ENCODE measurements around the gene FAIM2.

The FAIM2 gene

DNA sequence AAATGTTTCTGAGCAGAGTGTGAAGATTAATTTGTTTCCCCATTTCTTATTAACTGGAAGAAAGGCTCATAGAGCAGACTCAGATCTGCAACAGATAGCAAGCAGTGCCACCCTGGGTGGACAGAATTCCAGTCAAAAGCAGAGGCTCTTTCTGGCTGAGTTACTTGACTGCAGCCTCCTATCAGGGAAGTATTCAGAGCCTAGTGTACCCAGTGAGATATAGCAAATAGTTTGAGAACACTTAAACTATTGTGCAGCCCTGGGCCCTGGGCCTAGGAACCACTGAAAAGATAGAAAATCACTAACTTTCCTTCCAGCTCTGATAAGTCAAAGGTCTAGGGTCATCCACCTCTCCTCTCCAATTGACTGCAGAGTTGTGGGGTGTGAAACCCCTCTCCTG is 35.6 kb upstream of the FAIM2 start:
- DNase-seq = no peak

DNA sequence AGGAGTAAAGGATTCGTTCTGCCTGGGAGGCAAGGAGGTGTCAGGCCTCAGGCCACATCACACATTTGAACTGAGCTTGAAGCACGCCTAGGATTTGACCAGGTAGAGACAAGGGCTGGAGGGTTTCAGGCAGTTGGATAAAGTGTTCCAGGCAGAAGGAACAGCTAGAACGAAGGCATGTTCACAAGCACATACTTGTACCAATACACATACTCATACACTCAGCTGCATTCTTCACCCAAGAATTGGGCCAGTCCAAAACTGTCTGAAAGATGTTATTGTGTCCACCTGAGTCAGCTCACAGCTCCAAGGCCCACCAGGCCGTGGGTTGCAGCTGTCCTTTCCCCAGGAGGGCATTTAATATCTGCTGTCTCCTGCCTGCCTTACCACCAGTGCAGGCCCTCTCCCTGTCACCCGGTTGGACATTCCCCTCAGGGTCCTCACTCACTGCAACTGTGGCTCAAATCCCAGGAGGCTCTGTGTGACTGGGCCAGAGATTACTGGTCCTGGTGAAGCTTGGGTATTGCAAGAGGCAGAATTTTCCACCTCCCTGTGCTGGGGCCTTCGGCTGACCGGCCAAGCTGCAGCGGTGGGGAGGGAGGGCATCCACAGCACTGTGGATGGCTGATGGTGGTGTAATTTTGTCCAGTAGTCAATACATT is 34.1 kb upstream of the FAIM2 start:
- no peak for DNase-seq

DNA sequence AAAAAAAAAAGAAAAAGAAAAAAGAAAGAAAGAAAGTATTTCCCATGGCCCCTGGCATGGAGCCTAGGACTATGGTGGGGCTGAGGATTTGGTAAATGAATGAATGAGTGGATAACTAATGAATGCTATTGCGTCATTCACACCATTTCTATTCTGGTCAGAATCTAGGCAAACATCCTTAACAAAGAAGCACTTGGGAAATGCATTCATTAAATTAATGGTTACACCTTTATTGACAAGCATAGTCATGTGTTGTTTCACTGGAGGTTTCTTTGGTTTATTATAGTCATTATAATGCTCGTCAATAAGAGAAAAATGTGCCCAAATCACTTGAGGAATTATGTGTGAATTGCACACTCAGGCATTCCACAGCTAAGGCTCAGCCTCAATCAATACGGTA is 33.2 kb upstream of the FAIM2 start:
- DNase-seq = no peak

DNA sequence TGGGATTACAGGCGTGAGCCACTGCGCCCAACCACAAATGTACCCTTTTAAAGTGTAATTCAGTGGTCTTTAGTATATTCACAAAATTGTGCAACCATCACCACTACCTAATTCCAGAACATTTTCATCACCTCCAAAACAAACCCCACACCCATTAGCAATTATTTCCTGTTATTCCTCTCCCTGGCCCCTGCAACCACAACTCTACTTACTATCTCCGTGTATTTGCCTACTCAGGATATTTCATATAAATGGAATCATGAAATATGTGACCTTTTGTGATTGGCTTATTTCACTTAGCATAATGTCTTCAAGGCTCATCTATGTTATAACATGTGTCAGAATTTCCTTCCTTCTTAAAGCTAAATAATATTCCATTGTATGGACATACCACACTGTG is 30.8 kb upstream of the FAIM2 start:
- DNase-seq = no peak

DNA sequence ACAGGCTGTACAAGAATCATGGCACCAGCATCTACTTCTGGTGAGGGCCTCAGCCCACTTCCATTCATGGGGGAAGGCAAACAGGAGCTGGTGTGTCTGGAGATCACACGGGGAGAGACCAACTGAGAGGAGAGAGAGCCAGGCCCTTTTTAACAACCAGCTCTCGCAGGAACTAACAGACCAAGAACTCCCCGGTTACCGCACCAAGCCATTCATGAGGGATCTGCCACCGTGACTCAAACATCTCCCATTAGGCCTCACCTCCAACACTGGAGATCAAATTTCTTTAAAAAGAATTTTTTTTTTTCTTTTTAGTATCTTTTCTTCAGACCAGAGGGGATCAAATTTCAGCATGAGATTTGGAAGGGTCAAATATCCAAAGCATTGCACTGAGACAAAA is 30.1 kb upstream of the FAIM2 start:
- DNase-seq = no peak

DNA sequence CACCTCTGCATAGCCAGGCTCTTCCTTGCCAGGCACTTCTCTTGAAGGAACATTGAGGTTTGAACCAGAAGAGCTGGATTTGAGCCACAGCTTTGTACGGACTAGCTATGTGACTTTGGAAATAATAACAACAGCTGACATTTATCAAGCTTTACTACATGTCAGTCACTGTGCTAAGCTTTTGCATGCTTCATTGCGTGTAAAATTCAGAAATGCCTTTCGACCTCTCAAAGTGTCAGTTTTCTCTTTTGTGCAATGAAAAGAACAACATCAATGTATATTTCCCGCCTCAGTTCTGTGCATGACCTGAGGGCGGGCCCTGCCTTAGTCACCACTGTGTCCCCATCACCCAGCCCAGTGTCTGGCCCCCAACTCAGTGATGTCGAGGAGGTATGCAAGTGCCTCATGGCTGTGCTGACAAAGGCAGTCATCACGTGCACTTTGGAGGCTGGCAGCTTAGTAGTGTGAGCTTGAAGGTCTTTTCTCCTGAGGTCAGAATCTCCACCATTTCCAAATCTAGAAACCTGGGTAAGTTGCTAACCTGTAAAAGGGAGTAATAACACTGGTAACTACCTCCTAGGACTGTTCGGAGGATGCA is 28.9 kb upstream of the FAIM2 start:
- no peak for DNase-seq

DNA sequence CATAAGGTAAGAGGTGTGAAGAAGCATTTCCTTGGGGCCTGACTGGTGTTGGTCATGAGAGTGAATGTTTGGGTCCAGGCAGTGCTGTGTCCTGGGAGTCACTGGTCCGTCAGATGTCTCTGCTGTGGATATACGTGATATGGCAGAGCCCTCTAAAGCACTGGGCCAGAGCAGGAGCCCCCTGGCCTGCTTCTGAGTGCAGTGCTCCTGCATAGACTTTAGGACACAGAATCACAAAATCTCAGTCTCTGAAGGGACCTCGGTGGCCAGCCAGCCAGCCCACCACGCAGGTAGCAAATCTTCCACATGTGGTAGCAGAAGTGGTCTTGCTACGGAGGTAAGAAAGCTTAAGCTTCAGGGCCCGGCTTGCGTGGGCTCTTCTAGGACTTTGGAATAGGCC is 28.3 kb upstream of the FAIM2 start:
- DNase-seq = no peak

DNA sequence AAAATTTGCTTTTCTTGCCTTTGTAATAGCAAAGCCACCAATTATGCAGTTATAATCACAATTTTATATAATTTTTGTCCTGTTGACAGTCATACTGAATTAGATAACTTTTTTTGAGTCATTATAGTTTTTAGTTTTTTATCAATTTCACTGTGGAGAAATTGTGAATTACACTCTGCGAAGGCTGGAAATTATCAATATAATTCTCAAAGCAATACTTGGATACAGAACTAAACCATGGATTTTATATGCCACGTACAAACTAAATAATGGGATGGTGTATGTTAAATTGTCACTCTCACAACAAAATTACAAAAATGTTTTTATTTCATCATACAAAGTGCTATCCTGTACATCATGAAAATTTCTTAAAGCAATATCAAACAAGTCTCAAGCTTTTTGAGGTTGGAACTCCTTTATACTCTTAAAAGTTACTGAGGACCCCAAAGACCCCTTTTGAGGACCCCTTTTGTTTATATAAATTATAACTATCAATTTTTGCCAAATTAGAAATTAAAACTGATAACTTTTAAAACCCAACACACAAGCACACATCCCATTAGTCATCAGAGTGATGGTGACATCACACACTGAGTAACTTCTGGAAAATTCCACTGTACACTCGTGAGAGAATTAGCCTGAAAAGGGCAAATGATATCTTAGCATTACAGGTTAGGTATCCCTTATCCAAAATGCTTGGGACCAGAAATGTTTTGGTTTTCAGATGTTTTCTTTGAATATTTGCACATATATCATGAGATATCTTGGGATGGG is 27.0 kb upstream of the FAIM2 start:
- no peak for DNase-seq

DNA sequence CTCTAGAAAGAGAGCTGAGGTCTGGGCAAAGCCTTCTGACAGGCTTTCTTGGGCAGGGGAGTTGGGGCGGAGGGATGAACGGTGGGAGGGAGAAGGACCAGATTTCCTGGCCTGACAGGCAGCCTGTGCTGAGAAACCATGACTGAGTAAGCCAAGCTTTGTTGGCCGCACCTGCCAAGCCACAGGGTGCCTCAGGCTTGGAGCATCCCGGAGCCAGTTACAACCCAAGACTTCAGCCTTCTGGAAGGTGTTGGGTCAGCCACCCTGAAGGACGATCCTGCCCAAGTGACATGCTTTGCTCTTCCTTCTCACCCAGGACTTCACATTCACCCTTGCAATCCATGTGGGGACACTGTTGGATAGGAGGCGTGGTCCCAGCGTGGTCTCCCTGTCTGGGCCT is 25.9 kb upstream of the FAIM2 start:
- DNase-seq = no peak

DNA sequence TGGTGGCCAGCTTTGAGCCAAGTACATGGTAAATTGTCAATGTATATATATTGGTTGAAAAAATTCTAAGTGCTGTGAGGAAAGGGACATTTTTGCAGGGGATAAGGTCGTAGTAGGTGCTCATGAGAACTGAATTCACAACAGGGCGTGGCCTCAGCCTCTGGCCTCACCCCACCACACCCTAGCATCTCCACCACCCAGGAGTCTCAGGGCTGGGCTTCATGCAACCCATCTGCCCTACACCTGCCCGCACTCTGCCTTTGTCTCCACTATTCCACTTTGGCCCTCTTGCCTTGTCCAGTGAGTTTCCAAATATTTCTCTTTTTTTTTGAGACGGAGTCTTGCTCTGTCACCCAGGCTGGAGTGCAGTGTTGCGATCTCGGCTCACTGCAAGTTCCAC is 24.8 kb upstream of the FAIM2 start:
- no peak for DNase-seq

DNA sequence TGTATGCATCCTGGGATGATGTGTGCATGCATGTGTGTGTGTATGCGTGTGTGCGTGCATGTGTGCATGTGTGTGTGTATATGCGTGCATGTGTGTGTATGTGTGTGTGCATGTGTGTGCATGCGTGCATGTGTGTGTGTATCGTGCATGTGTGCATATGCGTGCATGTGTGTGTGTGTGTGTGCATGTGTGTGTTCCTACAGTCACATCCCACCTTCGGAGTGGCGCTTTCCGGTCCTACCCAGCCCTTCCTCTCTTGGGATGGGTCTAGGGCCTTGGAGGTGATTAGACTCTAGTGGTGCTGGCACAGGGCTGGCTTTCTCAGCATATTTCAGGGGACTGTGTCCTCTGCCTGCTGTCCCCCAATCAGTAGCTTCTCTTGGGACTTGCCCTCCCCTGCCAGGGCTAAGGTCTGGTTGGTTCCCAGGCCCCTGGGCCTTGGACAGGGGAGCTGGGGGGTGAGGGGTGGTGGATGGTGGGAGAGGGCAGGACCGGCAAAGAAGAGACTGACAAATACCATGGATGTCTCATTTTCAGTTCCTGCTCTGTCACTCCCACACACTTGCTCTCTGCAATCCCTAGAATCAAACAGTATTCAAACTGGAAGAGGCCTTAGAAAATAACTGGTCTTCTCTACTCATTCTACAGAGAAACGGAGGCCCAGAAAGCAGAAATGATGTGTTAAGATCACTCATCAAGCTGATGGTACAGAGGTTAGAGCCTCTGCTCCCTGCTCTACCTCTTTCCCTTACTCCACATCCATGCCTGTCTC is 21.9 kb upstream of the FAIM2 start:
- DNase-seq = no peak

DNA sequence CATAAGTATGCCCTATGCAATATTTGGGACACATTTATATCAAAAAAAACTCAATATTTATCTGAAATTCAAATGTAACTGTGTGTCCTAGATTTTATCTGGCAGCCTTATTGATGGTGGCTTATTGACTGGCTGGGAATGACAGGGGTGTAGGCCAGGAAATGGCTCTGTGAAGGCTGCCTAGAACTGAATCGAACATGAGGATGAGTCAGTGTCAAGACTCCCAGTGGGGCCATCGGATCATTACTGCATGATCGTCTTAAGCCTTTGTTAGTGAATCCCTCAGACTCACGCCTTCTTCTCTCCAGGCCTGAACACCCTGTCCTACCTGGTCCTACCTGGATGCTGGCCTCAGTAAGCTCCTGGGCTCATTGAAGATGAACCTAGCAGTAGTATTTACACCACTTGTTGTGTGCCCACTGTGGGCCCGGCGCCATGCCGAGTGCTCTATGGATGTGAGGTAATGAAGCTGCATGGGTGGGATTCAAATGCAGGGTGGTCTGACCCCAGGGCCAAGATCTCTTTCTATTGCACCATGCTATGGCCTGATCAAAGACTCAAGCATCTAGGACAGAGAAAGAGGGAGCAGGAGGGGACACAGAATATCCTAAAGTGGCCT is 21.0 kb upstream of the FAIM2 start:
- no peak for DNase-seq

DNA sequence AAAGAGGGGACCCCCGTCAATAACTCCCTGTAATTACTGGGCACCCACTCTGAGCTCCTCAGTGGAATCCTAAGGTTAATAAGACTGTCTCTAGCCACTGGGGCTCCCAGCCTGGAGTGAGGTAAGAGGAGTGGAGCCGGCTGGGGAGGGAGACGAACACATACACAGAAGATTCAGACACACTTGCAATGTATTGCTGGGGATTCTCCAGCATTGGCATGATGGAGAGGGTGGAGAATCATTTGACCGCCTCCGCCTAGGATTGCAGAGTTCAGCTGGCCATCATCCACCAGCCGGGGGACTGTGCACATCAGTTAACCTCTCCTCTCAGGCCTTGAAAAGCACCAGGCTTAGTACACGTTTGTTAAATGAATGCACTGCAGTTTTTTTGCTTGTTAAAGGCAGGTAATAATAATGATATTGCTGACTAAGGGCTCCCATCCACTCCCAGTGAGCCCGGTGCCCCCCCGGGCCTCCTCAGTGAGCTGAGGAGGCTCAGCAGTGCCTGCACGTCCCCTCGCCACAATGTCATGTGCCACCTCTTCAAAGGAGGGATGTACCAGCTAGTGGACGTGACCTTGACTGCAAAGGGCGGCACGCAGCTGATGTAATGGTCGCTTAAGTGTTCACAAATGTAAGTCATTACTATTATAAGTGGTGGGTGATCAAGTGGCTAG is 20.3 kb upstream of the FAIM2 start:
- DNase-seq = no peak

DNA sequence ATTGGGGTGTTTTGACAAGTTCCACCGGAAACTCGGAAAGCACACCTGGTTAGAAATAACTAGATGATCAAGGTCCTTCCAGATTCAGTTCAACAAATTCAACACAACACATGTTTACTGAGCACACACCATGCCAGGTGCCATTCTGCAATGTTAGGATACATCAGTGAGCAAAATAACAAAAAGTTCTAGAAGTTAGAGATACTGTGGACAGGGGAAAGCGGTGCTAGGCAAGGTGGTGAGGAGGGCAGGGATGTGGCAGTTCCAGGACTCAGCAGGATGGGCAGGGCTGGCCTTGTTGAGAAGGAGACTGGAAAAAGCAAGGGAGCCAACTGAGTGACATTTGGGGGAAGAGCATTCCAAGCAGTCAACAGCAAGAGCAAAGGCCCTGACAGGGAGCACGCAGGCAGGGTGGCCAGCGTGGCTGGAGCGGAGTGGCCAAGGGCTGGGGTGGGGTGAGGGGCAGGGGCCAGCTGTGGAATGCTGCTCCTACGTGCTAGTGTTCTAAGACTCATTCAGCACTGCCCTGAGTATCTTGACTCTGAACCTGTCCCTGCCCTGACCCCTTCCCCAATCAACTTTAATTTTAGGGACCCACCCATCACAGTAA is 19.4 kb upstream of the FAIM2 start:
- no peak for DNase-seq

DNA sequence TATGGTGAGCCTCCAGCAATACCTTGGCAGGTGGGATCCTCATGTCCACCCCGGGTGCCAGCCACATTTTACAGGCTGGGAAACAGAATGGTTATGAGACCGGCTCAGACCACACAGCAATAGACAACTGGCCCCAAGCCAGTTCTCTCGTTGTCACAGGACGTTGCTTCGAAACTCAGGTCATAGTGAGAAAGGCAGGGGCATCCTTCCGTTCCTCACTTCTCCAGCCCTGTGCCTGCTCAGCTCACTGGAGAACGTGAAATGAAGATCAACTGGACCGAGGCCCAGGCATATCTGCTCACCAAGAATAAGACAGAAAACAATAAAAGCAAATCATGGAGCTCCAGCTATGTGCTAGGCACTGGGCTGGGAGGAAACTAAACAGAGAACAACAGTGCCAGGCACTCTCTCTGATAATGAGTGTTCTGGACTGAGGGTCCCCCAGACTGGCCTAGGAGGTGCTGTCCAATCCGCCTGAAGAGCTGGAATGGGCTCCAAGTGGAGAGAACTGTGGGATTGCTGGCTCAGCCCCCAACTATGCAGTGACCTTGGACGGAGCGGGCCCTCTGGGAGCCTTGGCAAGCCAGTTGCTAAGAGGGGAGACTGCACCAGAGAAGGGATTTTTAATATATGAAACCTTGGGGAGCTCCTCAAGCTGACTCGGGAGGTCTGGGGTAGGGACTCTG is 18.8 kb upstream of the FAIM2 start:
- no peak for DNase-seq

DNA sequence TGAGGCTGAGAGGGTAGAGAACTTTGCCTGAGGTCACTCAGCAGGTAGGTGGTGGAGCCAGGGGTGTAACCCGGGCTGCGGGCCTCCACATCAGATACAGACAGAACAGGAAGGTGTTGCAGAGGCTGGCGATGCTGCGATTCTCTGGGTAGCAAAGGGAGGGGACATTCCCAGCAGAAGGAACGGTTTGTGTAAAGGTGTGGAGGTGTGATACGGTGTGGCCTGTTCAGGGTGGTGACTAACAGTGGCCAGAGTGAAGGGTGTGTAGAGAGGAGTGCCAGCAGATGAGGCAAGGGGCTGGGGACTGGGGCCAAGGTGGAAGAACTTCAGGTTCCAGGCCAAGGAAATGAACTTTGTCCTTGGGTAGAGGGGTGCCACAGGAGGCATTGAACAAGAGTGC is 18.2 kb upstream of the FAIM2 start:
- DNase-seq = no peak

DNA sequence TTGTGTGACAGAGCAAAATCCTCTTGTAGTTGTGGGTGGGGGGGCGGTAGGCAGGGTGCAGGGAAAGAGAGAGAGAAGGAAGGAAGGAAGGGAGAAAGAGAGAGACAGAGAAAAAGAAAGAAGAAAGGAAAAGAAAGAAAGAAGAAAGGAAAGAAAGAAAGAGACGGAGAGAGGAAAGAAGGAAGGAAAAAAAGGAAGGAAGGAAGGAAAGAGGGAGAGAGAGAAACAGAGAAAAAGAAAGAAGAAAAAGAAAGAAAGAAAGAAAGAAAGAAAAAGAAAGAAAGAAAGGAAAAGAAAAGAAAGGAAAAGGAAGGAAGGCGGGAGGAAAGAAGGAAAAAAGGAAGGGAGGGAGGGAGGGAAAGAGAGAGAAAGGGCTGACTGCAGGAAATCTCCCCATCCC is 17.6 kb upstream of the FAIM2 start:
- no peak for DNase-seq

DNA sequence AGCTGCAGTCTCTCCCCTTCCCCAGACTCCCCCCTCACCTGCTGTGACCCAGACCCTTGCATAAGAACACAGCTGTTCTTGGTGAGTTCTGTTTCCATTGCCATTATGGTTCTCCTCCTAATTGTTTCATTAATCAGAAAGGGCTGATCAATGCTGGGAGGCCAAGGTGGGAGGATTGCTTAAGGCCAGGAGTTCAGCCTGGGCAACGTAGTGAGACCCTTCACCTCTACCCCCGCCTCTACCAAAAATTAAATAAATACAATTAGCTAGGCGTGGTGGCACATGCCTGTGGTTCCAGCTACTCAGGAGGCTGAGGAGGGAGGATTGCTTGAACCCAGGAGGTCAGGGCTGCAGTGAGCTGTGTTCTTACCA is 17.2 kb upstream of the FAIM2 start:
- DNase-seq = no peak

DNA sequence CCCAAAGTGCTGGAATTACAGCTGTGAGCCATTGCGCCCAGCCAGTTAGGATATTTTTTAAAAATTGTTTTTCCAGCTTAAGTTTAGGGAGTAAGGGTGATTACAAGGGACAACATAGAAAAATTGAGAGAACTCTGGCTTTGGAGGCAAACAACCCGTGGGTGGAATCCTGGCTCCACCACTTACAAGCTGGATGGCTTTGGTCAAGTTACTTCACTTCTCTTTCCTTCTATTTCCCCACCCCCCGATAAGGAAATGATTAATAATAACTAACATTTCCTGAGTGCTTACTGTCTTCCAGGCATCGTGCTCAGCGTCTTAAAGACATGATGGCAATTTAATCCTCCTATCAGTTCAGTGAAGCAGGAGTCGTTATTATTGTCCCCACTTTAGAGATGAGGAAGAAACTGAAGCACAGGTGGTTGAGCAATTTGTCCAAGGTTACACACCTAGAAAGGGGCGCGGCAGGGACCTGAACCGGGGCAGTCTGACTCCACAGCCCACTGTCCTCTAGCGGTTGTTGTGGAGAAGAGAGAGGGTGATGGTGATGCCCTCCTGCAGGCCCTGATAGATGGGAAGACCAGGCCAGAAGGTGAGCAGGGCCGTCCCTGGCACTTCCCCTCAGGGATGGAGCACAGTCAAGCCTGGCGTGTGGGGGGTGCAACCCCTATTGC is 16.7 kb upstream of the FAIM2 start:
- no peak for DNase-seq

DNA sequence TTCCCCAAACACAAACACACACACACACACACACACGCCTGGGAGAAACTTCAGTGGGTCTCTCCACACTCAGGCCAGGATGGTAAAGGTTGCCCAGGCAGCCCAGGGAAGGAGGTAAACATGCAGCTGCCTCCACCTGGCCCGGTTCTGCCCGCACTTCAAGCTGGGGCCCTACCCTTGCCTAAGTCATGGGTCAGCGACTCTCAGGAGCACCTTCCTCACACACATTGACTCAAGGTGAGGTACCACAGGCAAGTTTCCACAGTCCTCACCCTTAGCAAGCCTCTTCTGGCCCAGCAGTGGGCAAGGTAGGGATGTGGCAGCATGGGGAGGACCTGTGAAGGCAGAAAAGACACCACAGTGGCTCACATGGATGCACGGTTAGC is 14.1 kb upstream of the FAIM2 start:
- DNase-seq = no peak

DNA sequence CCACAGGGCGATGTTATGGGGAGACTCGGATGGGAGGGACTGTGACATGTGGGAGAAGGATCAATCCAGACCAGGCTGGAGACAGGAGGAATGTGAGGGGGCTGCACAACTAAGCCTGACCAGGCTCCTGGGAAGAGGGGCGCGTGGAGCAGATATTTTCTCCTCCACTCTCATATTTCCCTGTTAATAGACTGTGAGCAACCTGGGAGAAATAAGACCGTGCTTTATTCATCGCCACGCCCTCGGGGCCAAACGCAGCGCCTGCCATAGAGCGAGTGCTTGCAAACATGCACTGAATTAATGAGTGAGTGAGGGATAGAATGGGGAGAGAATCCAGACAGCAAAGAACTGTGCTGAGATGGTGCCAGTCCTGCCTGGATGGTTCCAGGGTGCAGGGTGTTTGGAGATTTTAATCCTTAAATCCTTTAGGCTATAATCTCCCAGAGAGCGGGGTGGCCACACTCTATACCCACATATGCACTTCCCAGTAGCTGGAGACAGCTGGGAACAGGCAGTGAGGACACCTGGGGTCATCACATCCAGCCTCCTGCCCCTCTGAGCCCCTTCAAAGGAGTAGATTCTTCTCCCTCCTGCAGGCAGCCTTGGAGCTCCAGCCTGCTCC is 13.6 kb upstream of the FAIM2 start:
- peak; percentile 96 for DNase-seq
